ENCODE data around the gene XRCC2. TPM values are rescaled to one million over a fixed set of nuclear protein-coding genes. Genes with fewer than 3 reads are reported as not detected.
"Not testable (repeated sequence)": the region's sequence is repeated elsewhere in the genome, so short reads cannot be mapped to it uniquely, and the experiment has no call there.

The XRCC2 gene
- total and polyA plus RNA-seq, 2 of the 4 experiments (the other 2 are of a cell fraction) = 2.2 to 3.6 TPM

- POLR2A ChIA-PET (ENCODE audit: unreplicated experiment); H3K9ac ChIP-seq (ENCODE audit: low read depth, low read length); H3K4ac ChIP-seq (ENCODE audit: low read depth, low read length); H3K23ac ChIP-seq (ENCODE audit: low read depth, low read length); H3K27ac ChIP-seq (ENCODE audit: insufficient read depth, low read length); H2AFZ ChIP-seq (replicated peaks; ENCODE audit: low read length, poor library complexity); BruUV-seq (replicated peaks); H2BK15ac ChIP-seq (ENCODE audit: low read depth, low read length); H2BK20ac ChIP-seq (ENCODE audit: low read depth, low read length); H3K36me3 ChIP-seq (ENCODE audit: control insufficient read depth, insufficient read depth, low read length); H3K9me1 ChIP-seq (ENCODE audit: insufficient read depth, low read length); intact Hi-C loops (cut with micrococcal nuclease); CTCF ChIA-PET; H3K18ac ChIP-seq (ENCODE audit: low read depth, low read length); H4K20me1 ChIP-seq (ENCODE audit: insufficient read depth, low read length); H2AK5ac ChIP-seq (ENCODE audit: low read depth, low read length); H3K4me1 ChIP-seq (ENCODE audit: control insufficient read depth, insufficient read depth, low read length); H4K91ac ChIP-seq (ENCODE audit: insufficient read depth, low read depth, low read length); dilution Hi-C loops (cut with HindIII; ENCODE audit: low sequenced_read_pairs, unreplicated experiment); H2BK120ac ChIP-seq (ENCODE audit: low read depth, low read length); H3K4me3 ChIP-seq (ENCODE audit: insufficient read depth, low read depth, low read length); H2AK9ac ChIP-seq (replicated peaks; ENCODE audit: low read depth, low read length, poor library complexity); H4K5ac ChIP-seq (ENCODE audit: low read depth, low read length); H3K9me3 ChIP-seq (ENCODE audit: control insufficient read depth, insufficient read depth, low read length); H3K56ac ChIP-seq (ENCODE audit: extremely low read depth, insufficient read depth, low read length); H2BK5ac ChIP-seq (ENCODE audit: low read depth, low read length, poor library complexity, severe bottlenecking); H3K4me2 ChIP-seq (ENCODE audit: low read depth, low read length); DNase-seq; in situ Hi-C loops (cut with MboI; ENCODE audit: low sequenced_read_pairs); ATAC-seq (ENCODE audit: low read depth); H3K27me3 ChIP-seq (ENCODE audit: control insufficient read depth, insufficient read depth, low read length); H3K79me1 ChIP-seq (ENCODE audit: low read depth in 1 of 2, low read length in 2 of 2); H3K14ac ChIP-seq (replicated peaks; ENCODE audit: low read depth, low read length); H4K8ac ChIP-seq (ENCODE audit: low read depth in 2 of 2, low read length in 2 of 2): not testable (repeated sequence)
- no CpG with 5 or more reads among the region's 2 CpGs for WGBS, 2 experiments (ENCODE audit: extremely low coverage in 2 of 2, insufficient read length in 1 of 2)
These were observed 16.3 kb upstream of the XRCC2 start for GRCh38 chr7:152692196-152692595.

All from IMR-90 (cell line).